ENCODE results near the gene TMEM88.

TMEM88 gene, protein sequence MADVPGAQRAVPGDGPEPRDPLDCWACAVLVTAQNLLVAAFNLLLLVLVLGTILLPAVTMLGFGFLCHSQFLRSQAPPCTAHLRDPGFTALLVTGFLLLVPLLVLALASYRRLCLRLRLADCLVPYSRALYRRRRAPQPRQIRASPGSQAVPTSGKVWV

DNA sequence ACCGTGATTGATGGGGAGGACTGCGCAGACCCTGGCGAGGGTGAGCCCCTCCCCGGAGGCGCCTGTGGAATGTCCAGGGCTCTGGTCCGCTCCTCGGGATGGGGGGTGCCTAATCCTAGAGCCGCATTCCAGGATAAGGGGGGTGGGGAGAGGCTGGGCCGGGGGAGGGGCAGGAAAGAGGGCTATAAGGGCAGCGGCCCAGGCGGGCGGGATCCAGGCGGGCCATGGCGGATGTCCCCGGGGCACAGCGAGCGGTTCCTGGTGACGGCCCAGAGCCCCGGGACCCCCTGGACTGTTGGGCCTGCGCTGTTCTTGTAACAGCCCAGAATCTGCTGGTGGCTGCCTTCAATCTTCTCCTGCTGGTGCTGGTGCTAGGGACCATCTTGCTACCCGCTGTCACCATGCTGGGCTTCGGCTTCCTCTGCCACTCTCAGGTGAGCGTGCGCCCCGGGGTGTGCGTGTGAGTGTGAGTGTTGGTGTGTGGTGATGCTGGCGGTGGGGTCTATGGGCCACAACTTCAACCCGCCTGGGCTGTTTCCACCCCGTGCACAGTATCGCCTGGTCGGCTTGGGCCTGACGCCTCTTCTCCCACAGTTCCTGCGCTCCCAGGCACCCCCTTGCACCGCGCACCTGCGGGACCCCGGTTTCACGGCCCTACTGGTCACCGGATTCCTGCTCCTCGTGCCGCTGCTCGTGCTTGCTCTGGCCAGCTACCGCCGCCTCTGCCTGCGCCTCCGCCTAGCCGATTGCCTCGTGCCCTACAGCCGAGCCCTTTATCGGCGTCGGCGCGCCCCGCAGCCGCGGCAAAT, at the start of gene TMEM88:
Gene TMEM88, plus strand, starts transcription at position 216 of the 809 bp plus-strand sequence. Its CDS starts 9 bp downstream, at position 225.
- DNase-seq (ENCODE audit: low read depth) = no peak

DNA sequence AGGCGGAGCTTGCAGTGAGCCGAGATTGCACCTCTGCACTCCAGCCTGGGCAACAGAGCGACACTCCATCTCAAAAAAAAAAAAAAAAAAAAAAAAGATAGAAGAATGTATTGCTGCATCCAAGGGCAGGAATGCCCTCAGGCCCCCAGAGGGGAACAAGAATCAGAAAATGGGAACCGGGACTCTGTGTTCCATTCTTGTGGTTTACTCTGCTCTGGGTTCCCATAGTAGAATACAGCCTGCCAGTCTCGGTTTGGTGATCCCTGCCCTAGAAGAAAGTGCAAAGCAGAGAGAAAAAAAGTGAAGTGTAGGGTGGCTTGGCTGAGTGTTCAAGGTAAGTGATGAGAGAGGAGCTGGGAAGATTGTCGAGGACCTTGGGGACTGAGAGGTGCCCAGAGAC, 48.3 kb upstream of the TMEM88 start:
- DNase-seq (ENCODE audit: low read depth) = no peak

DNA sequence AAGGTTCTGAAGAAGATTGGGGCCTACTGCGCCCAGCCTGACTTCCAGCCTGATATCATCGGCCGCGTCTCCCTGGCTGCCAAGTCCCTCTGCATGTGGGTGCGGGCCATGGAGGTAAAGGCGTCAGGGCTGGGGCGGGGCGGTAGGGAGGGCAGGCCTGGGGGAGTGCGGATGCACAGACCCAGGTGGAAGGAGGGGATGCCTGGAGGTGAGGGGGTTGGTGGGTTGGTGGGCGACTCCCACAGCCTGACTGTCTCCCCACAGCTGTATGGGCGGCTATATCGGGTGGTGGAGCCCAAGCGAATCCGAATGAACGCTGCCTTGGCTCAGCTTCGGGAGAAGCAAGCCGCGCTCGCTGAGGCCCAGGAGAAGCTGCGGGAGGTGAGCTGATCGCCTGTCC, 47.7 kb upstream of the TMEM88 start:
- DNase-seq (ENCODE audit: low read depth) = no peak

DNA sequence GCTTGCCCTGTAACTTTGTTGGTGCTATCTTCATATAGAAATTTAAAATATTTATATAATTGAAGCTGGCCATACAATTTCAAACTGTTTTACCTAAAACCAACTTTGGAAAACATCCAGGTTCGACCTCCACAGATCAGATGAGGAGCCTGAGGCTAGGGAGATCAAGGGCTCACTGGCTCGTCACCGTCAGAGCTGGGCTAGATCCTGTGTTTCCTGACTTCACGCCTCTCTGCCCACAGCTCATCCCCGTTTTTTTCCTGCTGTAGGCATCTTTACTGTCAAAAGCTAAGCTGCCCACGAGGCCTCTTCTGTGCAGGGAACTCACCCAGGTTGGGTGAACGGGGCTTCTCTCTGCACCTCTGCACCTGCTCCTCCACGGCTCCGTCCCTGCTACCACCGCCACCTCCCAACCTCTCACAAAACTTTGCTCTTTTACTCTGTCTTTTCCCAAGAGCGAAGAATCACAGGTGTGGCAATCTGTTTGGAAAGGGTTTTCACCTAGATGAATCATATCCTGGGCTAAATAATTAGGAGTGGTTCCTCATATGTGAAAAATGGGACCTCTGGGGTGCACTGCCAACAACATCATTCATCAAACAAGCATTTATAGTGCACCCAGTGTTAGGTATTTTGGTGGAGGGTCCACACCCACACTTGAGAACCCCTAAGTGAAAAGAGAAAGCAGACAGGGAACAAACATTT, 45.6 kb upstream of the TMEM88 start:
- DNase-seq (ENCODE audit: low read depth) = no peak

DNA sequence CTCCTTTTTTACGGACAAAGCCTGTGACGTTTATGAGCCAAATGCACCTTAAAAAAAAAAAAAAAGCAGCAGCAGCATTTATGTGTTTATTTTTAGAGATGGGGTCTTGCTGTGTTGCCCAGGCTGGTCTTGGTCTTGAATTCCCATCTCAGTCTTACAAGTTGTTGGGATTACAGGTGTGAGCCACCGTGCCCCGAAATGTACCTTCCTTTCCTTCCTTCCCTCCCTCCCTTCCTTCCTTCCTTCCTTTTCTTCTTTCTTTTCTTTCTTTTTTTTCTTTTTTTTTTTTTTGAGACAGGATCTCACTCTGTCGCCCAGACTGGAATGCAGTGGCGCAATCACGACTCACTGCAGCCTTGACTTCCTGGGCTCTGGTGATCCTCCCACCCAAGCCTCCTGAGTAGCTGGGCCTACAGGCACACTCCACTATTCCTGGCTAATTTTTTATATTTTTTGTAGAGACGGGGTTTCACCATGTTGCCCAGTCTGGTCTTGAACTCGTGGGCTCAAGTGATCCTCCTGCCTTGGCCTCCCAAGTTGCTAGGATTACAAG, 45.0 kb upstream of the TMEM88 start:
- DNase-seq (ENCODE audit: low read depth) = peak; percentile 54

DNA sequence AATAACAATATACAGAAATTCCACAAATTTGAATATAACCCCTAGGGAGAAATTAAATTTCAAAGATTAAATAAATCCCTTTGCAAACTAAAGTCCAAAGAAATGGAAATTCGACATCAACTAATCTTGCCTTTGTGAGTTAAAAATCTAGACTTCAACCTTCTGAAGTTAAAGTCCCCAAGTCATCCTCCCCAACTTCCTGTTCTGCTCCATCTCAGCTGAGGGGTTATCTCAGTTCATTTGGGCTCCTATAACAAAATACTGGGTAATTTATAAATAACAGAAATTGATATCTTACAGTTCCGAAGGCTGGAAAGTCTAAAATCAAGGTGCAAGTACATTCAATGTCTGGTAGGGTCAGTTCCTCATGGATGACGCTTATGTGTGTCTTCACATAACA, 43.6 kb upstream of the TMEM88 start:
- DNase-seq (ENCODE audit: low read depth) = no peak

DNA sequence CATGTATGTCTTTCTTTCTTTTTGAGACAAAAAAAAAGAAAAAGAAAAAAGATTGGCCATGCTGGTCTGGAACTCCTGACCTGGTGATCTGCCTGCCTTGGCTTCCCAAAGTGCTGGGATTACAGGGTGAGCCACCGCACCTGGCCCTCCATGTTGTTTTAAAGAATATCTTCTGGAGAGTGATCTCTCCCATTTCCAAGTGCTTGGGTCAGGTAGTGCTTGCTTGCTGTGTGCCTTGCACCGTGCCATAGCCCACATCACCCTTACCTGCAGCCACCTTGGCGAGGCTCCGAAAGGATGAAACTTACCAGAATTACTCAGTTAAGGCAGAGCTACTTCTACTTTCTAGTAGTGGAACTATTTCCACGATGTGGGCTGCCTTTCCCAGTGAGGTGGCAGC, 39.9 kb upstream of the TMEM88 start:
- DNase-seq (ENCODE audit: low read depth) = no peak

DNA sequence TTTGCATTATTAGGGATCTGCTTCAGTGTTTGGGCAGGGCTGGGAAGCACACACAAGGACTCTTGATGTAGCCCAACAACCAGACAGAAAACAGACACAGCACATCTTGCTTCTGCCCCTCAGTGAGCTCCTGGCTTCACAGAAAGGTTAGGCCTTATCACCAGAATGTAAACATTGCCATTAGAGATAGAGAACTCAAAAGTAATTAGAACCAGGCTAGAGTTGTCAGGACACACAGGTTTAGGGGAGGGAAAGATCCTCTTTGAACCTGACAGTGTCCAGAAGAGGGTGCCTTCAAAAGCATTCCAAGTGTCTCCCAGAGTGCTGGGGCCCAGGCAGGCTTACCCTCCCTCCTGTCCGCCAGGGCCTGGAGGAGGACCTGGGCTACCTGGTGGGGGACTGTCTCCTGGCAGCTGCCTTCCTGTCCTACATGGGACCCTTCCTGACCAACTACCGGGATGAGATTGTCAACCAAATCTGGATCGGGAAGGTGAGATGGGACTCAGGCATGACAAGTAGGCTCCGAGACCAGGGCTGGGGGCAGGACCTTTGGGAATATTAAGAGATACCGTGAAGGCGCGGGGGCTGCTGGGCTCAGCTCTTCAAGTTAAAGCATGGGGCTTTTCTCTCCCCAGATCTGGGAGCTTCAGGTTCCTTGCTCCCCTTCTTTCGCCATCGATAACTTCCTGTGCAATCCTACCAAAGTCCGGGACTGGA, 37.8 kb upstream of the TMEM88 start:
- DNase-seq (ENCODE audit: low read depth) = no peak

DNA sequence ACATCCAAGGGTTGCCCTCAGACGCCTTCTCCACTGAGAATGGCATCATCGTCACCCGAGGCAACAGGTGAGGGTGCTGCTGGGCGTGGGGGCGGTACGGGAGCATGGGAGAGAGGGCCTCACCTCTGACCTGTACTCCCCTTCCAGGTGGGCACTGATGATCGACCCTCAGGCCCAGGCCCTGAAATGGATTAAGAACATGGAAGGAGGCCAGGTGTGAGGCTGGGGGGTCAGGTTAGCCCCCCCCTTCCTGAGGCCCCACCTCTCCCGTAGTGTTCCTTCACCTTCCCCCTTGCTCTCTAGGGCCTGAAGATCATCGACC, 37.3 kb upstream of the TMEM88 start:
- DNase-seq (ENCODE audit: low read depth) = no peak

DNA sequence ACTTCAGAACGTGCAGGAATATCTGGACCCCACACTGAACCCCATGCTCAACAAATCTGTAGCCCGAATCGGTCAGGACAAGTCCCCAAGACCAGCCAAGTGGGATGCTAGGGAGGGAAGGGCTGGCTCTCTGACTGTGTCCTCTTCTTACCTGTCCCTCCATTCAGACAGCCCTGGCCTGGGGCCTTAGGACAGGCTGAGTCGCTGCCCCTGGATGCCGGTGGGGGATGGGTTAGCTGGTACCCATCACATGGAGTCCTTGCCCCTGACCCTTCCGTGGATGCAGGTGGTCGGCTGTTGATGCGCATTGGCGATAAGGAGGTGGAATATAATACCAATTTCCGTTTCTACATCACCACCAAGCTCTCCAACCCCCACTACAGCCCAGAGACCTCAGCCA, 36.8 kb upstream of the TMEM88 start:
- no peak for DNase-seq (ENCODE audit: low read depth)

DNA sequence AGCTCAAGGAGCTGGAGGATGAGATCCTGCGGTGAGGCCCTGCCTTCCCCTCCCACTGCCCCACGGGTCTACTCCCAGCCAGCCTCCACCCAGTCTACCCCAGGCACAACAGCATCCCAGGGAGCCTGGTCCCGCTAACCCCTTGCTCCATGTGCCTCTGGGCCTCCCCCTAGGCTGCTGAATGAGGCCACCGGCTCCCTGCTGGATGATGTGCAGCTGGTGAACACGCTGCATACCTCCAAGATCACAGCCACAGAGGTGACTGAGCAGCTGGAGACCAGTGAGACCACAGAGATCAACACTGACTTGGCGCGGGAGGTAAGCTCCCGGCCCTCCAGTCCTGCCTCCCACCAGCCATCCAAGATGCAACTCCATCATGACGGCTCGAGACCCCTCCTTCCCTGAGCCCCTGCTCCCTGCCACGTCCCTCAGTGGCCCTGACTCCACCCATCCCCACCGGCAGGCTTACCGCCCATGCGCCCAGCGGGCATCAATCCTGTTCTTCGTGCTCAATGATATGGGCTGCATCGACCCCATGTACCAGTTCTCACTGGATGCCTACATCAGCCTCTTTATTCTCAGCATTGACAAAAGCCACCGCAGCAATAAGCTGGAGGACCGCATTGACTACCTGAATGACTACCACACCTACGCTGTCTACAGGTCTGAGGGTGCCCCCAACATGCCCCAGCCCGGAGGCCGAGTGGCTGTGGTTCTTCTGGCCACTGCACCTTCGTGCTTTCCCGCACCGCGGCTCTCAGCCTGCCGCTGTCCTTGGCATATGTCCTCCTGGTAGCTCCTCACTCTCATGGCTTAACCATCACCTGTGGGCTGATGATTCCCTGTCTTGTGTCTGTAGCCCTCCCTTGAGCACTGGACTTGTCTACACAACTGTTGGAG, 35.9 kb upstream of the TMEM88 start:
- no peak for DNase-seq (ENCODE audit: low read depth)

DNA sequence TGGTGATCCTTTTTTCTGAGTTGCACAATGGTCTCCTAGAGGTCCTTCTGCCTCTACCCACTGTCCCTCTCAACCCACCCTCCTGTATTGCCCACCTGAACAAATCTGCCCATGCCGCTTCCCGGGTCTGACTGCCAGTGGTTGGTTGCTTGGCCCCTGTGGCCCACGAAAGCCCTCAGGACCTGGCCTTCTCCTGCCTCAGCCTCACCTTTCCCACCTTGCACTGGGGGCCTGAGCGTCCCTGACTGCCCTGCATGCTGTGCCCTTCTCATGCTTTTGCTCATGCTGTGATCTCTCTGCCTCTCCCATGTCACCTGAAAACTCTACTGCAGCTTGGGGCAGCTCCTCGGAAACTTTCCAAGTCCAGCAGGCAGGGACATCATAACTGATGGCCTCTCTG, 34.6 kb upstream of the TMEM88 start:
- no peak for DNase-seq (ENCODE audit: low read depth)

DNA sequence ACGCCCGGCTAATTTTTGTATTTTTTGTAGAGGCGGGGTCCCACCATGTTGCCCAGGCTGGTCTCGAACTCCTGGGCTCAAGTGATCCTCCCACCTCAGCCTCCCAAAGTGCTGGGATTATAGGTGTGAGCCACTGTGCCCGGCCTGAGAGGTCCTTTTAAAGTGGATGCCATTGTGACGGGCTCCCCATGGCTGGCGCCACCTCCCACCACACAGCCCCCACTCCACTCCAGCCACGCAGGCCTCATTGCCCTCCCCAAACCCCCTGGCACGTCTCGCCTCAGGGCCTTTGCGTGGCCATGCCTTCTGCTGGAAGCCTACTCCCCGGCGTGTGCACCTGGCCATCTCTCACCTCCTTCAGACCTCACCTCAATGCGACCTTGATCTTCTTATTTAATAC, 32.7 kb upstream of the TMEM88 start:
- no peak for DNase-seq (ENCODE audit: low read depth)

DNA sequence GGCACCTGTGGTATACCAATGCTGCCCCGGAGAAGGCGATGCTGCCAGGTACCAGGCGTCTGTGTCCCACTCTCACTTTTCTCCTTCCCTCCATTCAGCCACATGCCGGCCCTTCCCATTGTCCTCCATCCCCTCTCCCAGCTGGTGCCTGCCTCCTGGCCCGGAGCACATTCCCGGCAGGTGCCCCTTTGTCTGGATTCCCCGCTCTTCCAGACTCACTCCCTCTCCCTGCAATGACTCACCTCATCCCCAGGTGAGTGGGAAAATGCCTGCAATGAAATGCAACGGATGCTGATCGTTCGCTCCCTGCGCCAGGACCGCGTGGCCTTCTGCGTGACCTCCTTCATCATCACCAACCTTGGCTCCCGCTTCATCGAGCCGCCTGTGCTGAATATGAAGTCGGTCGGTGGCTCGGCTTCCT, 31.3 kb upstream of the TMEM88 start:
- DNase-seq (ENCODE audit: low read depth) = no peak

DNA sequence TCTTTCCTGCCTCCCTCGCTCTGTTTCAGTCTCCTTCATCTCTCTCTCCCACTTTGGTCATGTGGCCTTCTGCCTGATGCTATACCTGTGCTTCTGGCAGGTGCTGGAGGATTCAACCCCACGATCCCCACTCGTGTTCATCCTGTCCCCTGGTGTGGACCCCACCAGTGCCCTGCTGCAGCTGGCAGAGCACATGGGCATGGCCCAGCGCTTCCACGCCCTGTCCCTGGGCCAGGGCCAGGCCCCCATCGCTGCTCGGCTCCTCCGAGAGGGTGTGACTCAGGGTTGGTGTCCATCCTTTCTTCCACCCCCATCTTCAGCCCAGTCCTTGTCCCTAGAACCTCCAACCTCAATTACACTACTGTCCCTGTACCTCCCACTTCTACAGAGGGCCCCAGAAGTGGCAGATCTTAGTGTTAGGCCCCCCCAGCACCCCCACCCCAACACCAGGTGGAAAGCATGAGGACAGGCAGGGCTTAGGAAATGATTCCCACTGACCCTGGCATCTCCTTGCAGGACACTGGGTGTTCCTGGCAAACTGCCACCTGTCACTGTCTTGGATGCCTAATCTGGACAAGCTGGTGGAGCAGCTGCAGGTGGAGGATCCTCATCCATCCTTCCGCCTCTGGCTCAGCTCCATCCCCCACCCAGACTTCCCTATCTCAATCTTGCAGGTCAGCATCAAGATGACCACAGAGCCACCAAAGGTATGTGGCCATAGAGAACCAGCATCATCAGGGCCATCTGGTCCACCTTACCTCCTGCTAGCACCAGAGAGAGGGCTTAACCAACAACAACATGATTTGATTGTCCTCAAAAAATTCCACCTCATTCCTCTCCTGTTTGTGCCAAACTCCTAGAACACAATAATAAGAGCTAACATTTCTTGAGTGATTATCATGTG, 30.6 kb upstream of the TMEM88 start:
- DNase-seq (ENCODE audit: low read depth) = no peak

DNA sequence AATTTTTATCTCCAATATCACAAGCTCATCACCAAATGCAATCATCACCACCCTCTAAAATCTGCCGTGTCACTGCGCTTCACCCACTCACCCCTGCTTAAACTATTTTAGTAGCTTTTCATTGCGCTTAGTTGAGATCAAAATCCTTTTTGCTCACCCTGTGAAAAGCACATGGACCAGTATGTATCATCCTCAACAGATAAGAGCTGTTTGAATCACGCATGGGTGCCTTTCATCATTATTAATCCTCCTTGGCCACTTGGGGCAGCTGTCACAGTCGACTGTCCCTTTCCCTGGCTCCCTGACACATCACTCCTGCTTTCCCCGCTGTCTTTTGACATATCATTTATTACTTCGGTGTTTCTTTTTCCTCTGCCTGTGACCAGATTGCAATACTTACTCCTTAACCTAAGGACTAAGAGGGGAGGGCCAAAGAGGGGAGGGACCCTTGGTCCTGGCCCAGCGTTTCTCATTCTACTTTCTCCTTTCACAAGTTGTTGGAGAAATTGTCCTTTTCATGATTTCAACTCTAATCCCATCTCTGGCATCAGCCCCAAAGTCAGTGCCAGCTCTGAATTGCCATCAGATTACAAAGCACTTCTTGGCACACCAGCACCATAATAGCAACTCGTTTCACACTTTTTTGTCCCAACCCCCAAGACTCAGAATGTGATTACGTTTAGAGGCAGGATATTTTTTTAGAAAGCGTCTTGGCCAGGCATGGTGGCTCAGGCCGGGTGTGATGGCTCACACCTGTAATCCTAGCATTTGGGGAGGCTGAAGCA, 29.5 kb upstream of the TMEM88 start:
- DNase-seq (ENCODE audit: low read depth) = peak; percentile 28

DNA sequence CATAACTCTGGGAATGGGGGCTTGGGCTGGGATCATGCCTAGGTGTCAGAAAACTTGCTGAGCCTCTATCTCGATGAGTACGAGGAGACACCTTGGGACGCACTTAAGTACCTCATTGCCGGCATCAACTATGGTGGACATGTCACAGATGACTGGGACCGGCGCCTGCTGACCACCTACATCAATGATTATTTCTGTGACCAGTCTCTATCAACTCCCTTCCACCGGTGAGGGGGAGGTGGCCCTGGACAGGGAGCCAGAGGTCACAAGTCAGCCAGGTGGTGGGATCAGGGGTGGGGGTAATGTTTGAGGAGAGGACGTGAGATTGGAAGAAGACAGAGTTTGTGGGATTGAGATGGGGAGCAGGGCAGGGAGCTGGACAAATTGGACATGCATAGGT, 24.2 kb upstream of the TMEM88 start:
- DNase-seq (ENCODE audit: low read depth) = no peak

DNA sequence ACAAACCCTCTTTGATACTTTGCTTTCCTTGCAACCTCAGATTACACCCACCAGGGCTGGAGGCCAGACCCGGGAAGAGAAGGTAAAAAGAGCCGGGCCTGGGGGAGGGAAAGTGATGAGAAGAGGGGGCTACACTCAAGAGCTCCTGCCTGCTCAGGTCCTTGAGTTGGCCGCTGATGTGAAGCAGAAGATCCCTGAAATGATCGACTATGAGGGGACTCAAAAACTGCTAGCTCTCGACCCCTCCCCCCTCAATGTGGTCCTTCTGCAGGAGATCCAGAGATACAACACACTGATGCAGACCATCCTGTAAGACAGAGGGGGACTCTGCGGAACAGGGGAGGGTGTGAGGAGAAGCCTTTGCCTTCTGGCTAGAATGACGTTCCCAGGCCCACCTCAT, 23.6 kb upstream of the TMEM88 start:
- DNase-seq (ENCODE audit: low read depth) = no peak

DNA sequence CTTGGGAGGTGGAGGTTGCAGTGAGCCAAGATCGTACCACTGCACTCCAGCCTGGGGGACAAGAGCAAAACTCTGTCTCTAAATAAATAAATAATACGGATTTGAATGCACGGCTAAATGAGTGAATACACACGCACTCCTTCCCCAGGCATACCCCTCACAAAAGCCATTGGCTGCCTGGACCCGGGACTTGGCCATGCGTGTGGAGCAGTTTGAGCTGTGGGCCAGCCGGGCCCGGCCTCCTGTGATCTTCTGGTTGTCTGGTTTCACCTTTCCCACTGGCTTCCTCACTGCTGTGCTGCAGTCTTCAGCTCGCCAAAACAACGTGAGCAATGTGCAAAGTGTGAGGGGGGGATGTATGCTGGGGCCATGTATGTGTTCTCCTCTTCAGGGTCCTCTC, 22.4 kb upstream of the TMEM88 start:
- DNase-seq (ENCODE audit: low read depth) = no peak

Measured in ELR (cell line).